Neural cell (in vitro differentiated cells): ENCODE results near the gene MT1M.

Experiments used
- CTCF ChIP-seq: fragments of 450-650 bp; IDR thresholded peaks from 2 replicates; pipeline ENCODE4 v1.5.1; 2014; ENCODE audit warnings: antibody characterized with exemption, mild to moderate bottlenecking, moderate library complexity; ENCODE audit not compliant: poor library complexity, severe bottlenecking
- RAD21 ChIP-seq: fragments of 450-650 bp; conservative IDR thresholded peaks from 2 replicates; pipeline ENCODE4 v1.6.1; 2014; ENCODE audit warnings: antibody characterized with exemption, mild to moderate bottlenecking, moderate library complexity
- SMC3 ChIP-seq: fragments of 450-650 bp; conservative IDR thresholded peaks from 2 replicates; pipeline ENCODE4 v1.6.1; 2014; ENCODE audit warnings: antibody characterized with exemption, mild to moderate bottlenecking, moderate library complexity; ENCODE audit not compliant: poor library complexity

- TF ChIP-seq CTCF (no peak), RAD21 (no peak), SMC3 (peak; percentile 12)
These were observed 49.7 kb downstream of the MT1M start, which contains the start of gene MT1X for GRCh38 chr16:56681939-56682702.
